Testis (tissue), 2 donors: ENCODE data around the gene GRIN2C.

ENCODE experiments used
- POLR2A ChIP-seq: fragments of 450-650 bp; IDR thresholded peaks from one replicate; pipeline ENCODE4 v1.6.1; 2017; ENCODE audit warnings: antibody characterized with exemption, mild to moderate bottlenecking, moderate library complexity
- TF ChIP-seq, protein P1 (sequence below), 3 experiments: fragments of 450-650 bp in 2 of 3; fragments of 200-600 bp in 1 of 3; sonication (generic) in 1 of 3; IDR thresholded peaks; one replicate each; pipeline ENCODE4 v1.5.1; 2016 to 2019; ENCODE audit warnings: antibody characterized with exemption in 3 of 3, mild to moderate bottlenecking in 2 of 3, moderate library complexity in 1 of 3

DNA sequence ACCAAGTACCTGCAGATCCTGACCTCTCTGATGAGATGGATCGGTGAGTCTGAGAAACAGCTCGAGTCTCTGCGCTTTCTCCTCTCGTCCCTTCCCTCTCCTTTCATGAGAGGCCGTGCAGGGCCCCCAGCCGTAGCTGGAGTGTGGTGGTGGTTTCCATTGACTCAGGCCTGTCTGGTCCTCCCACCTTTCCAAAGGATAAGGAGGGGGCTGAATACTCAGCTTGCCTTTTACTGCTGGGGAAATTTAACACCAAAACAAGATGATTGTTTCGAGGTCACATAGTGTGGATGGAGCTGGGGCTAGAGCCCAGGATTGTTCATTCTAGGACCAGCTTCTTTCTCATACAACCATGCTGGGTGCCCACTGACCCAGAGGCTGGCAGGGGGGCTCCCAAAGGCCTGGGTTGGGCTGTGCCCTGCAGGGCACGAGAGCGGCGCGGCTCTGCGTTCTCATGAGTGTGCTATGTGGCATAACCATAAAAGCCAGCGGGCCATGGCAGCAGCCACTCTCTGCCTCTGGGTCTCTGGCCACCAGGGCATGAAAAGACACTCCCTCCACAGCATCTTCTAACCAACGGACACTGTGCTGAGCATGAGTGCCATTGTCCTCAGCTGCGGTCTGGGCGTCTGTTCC lies 39.8 kb downstream of the GRIN2C start:
- TF ChIP-seq, protein P1, sequence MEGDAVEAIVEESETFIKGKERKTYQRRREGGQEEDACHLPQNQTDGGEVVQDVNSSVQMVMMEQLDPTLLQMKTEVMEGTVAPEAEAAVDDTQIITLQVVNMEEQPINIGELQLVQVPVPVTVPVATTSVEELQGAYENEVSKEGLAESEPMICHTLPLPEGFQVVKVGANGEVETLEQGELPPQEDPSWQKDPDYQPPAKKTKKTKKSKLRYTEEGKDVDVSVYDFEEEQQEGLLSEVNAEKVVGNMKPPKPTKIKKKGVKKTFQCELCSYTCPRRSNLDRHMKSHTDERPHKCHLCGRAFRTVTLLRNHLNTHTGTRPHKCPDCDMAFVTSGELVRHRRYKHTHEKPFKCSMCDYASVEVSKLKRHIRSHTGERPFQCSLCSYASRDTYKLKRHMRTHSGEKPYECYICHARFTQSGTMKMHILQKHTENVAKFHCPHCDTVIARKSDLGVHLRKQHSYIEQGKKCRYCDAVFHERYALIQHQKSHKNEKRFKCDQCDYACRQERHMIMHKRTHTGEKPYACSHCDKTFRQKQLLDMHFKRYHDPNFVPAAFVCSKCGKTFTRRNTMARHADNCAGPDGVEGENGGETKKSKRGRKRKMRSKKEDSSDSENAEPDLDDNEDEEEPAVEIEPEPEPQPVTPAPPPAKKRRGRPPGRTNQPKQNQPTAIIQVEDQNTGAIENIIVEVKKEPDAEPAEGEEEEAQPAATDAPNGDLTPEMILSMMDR (IDR thresholded peaks at IDR 0.05): no peak
- TF ChIP-seq POLR2A: no peak
